Embryonic facial prominence (tissue), 1 donor: Measurements from ENCODE around the gene FABP7.

Experiments
- DNase-seq: peaks from one replicate; pipeline ENCODE4 v3.0.0-alpha.2; 2016; ENCODE audit errors: extremely low spot score

Gene FABP7

DNA sequence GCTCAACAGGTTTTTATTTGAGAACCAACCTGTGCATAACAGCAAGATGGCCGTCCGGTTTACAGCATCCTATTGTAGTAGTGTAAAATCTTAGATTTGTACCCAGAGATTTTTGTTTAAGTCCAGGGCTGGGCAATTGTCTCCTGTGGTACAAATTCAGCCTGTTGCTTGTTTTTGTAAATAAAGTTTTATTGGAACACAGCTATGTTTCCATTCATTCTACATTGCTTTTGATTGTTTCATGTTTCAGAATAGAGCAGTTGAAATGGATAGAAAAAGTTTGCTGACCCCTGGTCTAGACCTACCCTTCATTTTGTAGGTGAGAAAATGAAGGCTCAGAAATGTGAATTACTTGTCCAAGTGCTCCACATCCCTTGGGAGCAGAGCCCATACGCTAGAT is 18.0 kb downstream of the FABP7 start:
- DNase-seq = no peak

DNA sequence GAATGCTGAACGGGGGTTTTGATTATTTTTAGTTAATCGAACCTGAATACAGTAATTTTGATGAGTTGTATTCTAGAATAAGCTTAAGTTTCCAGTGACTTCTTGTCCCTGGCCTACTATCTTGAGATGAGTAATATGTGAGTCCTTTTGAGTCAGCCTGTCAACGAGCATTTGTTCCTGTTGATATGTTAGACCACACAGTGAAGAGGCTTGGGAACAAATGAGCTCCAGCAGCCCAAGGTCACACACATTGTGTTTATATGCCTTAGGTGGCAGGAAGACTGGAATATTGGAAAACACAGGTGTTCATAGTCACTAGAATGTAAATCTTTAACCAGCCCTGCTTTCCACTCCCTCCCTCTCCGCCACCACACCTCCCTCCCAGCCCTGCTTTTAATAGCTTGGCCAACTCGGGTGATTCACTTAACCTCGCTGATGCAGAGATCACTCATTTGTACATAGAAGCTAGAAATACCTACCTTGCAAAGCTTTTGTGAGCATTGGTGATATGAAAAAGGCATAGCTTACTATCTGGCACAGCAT is 18.7 kb downstream of the FABP7 start:
- no peak for DNase-seq

DNA sequence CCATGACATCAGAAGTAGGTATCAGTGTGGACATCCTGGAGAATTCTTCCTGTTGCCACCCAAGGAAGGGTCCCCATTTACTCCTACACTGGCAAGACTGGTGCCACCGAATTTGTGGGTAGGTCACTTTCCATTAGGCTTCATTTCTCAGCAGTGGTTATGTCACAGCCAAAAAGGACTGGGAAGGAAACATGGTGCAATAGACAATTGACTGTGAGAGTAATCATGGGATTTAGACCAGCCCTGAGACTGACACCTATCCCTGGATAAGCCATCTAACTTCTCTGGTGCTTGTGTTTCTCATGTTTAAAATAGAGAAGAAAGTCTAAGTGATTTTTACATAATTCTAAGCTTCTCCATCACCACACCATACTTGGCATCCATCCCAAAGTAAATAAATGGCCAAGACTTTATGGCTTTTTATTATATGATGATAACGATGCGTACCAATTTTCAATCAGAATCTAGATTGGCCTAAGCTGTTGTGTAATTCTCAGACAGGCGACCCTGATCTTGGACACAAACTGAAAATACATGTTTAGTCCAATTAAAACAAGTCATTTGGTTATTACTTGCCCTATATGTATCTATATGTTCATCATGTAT is 19.7 kb downstream of the FABP7 start:
- DNase-seq = no peak

DNA sequence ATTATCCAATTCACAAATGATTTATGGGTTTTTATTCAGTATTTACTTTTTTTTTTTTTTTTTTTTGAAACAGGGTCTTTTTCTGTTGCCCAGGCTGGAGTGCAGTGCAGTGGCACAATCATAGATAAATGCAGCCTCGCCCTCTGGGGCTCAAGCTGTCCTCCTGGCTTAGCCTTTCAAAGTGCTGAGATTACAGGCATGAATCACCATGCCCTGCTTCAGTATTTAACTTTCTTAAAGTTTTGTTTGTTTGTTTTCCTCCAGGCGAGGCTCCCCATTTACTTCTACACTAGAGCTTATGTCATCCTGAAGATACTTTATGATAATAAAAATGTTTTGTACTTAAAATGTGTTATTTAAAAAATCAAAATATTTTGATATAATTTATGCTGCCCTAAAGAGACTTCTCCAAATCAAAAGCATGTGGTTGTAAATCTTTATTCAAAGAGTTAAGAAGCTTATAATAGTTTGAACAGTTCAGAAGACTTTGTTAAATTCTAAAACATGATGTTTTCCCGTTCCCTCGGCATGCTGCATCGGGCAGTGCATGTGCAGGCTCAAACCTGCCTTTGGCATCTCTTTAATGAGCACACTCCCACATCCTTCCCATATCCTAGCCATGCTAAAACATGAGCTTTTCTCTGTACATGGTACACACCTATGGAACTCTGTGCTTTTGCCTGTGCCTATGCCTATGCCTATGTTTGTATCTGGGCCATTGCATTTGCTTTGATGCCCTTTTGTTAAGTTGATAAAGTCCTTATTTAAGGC is 20.6 kb downstream of the FABP7 start:
- no peak for DNase-seq

DNA sequence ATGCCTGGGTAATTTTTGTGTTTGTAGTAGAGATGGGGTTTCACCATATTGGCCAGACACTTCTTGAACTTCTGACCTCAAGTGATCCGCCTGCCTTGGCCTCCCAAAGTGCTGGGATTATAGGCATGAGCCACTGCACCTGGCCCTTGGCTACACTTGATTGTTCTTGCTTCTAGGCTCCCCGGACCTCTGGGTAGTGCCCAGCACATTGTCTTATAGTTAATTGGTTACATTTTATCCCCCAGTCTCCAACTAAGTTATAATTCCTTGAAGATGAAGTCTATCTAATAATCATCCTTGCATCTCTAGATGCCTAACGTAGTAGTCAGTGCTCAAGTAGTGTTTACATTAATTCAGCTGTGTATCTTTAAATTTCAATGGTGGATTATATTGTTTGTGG is 21.4 kb downstream of the FABP7 start:
- DNase-seq = no peak

DNA sequence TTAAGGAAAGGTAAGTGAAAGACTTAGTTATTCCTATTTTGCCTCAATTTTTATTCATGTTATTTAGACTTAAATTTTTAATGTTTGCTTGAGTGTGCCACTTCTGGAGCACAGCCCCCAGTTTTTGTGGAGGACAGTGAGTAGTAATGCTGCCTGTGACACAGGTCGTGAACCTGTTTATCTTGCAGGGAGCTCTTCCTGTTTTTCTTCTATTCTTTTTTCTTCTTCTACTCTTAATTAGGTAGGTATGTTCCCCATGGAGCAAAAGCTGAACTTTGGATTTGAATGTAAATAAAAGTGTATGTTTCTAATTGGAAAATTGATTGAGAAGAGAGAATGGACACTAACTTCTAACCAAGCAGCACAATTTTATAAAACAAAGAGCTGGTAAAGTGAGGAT is 21.9 kb downstream of the FABP7 start:
- no peak for DNase-seq

DNA sequence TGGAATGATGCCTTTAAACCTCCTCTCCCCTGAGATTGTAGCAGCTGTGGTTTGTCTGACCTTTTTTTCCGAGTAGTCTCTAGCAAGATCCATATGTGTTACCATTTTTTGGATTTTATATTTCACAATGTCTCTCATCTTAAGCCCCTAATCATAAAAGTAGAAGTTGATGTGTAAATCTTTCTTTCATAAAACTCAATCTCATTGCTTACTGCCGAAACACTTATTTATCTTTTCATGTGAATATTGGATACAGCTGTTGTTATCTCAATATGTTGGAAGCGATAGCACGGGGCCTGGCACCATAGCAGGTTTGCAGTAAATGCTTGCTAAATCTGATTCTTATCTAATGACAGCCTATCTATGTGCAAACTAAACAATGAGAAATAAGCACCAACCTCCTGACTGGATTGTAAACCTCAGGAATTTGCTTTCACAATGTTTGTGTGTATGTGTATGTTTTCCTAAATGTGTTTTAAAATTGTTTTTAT is 23.7 kb downstream of the FABP7 start:
- DNase-seq = no peak

DNA sequence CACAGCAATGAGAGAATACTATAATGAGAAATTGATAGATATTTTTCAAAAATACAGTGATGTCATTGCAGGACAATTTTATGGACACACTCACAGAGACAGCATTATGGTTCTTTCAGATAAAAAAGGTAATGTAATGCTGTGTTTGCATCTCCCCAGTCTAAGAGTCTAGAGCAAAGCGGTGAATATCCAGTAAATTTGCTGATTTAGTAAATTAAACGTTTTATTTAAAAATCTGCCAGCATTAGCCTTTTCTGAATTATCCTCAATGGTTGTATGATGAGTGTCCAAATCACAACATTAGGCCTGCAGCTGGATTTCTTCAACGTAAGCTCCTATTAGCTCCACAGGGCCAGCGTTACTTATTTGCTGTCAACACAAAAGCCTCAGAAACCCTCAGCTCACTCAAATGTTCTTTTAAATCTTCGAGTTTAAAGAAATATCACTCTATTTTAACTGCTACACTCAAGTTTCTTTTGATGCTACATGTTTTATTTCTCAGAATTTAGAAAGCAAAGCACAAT is 25.5 kb downstream of the FABP7 start:
- DNase-seq = no peak

DNA sequence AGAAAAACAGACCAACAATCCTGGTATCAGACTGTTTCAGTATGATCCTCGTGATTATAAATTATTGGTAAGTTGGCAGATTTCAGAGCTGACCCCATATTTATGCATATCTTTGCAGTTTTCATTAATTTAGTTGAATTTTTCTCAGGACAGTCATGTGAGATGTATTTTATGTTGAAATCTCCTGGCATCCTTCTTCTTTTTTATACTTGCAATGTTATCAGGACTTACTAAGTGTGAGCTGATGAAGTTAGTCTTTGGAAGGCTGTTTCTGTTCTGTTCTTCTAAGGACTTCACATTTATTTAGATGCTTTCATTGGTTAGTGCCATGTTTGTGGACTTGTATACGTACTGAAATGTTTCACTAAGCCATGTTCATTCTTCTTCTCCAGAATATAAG is 26.8 kb downstream of the FABP7 start:
- no peak for DNase-seq

DNA sequence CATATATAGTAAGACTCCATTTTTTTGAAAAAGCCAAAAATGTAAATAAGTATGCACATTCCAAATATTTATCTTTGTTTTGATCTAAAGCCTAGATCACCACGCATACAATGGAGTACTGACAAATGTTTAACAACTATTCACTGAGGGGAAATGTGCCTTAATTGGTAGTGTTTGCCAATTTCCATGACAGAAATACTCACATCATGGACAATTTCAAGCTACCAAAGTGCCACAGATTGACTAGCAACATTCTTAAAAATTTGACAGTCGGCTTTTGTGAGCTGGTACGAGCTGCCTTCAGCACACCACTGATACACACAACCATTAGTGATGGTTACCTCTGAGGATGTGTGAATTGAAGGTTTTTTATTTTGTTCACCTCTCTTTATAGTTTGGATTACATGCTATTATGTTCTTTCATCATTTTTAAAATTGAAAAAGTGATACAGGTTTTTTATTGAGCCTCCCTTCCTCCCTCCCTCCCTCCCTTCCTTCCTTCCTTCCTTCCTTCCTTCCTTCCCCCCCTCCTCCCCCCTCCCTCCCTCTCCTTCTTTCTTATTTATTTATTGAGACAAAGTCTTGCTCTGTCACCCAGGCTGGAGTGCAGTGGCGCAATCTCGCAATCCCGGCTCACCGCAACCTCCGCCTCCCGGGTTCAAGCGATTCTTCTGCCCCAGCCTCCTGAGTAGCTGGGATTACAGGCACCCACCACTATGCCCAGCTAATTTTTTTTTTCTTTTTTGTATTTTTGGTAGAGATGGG is 28.8 kb downstream of the FABP7 start:
- no peak for DNase-seq

DNA sequence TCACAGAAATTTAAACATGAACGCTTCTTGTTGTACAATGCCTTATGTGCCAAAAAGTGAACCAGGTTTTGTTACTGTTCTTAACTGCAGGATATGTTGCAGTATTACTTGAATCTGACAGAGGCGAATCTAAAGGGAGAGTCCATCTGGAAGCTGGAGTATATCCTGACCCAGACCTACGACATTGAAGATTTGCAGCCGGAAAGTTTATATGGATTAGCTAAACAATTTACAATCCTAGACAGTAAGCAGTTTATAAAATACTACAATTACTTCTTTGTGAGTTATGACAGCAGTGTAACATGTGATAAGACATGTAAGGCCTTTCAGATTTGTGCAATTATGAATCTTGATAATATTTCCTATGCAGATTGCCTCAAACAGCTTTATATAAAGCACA is 29.5 kb downstream of the FABP7 start:
- DNase-seq = no peak

DNA sequence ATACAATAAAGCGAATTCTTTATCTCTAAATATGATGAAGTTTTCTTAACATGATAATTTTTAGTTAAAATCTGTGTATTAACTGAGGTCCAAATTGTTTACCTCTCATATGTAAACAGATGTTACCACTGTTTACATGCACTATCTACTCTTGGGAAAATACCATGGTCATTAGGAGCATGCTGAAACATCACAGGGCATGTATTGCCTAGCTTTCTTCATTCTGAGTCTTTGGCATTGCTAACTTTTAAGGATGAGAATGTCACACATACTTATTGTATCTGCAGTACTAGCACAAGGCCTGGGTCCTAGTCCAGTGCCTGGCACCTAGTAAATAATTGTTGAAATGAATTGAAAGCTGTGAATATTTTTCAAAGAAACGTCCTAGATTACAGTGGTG is 30.2 kb downstream of the FABP7 start:
- DNase-seq = no peak

DNA sequence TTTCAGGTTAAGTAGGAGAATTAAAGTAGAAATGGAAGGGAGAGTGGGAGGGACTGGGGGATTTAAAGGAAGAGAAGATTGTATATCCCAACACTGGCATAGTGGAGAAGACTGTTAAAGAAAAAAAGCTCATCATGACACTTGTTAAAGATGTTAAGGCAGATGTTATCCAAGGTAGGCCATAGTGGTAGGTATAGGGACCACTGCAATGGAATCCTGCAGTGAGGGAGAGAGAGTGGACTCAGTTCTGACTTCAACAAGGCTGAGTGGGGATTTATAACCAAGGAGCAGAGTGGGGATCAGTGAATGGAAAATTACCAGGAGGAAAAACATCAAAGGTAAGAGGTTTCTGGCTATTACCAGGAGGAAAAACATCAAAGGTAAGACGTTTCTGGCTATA is 30.7 kb downstream of the FABP7 start:
- DNase-seq = no peak

DNA sequence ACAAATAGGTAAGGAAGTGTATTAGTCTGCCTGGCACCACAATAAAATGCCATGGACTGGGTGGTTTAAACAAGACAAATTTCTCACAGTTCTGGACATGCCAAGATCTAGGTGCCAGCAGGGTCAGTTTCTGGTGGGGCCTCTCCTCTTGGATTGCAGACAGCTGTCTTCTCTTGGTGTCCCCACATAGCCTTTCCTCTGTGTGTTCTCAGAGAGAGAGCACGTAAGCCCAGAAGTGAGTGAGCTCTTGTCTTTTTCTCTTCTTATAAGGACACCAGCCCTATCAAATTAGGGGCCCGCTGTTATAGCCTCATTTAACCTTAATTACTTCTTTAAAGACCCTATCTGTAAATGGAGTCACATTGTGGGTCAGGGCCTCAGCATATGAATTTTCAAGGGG is 37.8 kb downstream of the FABP7 start:
- no peak for DNase-seq

DNA sequence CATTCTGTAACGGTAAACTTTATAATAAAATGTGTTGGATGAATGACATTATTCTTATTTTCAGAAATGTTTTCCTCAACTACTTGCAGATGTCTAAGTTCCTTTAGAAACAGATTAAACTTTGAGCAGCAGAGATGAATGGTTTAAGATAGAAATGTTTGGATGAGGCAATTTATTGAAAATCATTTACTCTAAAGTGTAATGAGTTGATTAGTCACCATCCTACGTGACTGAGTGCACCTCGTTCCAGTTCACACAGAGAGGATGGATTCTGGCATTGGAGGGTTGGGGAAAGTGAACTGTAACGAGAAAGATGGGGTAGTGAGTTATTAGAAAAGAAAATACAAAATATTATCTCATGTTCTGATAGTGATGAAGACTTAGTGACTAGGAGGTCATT is 38.2 kb downstream of the FABP7 start:
- DNase-seq = no peak

DNA sequence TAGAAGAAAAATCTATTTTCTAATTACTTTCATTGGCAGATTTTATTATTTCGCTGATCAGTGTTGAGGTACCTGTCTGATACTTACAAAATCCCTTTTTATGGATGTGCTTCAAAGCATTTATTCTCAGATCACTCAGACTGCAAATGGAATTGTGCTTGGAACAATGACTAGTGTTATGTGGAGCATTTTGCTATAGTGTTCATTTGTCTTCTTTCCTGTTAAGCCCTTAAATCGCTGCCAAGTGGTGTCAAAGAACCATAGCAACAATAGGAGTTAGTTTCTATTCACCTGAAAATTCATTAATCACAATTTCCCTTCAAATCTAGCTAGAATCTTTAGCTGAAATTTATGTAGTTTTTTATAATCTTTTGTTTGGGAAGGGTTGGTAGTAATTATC is 39.4 kb downstream of the FABP7 start:
- no peak for DNase-seq

DNA sequence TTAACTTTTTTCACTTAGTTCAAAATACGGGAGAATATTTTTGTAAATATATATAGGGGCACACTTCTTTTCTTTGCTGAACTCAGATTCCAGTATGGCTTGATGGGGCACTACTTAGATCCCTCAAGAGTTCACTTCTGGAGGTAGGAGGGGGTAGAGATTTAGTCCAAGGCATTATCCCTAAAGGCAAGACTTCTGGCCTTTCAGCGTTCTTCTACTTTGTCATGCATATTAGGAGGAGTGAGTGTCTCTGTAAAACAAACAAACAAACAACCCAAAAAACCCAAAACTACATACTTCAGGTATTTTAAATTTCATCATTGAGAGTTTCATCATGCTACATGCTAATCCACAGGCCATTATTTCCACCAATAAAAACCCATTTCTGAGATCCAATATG is 41.6 kb downstream of the FABP7 start:
- no peak for DNase-seq

DNA sequence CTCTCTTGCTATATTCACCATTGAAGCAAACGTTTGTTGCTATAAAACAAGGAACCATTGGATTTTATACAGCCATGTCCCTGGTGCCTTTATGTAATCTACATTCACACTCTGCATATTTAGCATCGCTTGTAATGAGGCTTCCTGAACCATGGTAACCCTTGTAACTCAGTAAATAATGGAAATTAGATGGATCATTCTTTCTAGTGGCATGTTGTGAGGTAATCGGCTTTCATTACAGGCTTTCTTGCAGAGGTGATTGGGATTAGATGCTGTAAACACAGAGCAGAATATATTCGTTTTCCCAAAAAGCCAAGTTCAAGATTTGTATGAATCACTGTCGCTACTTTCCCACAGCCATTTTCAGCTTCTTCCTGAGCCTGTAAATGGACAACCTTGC is 45.6 kb downstream of the FABP7 start:
- no peak for DNase-seq

DNA sequence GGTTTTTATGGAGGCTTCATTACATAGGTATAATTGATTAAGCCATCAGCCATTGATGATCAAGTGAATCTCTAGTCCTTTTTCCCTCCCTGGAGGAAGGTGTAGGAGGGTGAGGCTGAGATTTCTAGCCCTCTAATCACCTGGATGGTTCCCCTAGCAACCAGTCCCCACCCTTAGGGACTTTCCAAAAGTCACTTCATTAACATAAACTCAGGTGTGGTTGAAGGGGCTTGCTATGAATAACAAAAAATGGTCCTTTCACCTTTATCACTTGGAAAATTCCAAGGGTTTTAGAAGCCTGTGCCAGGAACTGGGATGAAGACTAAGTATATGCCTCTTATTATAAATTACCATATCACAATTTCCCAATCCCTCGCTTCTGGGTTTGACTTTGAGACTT is 49.9 kb downstream of the FABP7 start:
- DNase-seq = no peak

DNA sequence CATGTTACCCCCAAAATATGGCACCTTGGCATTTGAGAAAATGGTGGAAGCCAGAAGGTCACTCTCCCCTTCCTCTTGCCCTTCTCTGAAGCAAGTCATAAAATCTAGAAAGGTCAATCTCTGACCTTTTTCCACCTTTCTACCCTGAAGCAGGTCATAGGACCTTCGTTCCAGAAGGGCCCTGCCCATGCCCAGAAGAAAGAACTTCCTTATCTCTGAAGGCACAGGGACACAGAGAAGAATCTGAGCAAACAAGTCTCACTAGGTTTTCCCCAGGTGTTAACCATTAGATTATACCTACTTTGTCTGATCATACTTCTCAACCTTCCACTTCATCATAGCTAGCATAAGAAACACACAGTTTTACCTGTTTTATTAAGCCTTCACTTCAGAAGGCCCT is 52.0 kb downstream of the FABP7 start:
- no peak for DNase-seq

DNA sequence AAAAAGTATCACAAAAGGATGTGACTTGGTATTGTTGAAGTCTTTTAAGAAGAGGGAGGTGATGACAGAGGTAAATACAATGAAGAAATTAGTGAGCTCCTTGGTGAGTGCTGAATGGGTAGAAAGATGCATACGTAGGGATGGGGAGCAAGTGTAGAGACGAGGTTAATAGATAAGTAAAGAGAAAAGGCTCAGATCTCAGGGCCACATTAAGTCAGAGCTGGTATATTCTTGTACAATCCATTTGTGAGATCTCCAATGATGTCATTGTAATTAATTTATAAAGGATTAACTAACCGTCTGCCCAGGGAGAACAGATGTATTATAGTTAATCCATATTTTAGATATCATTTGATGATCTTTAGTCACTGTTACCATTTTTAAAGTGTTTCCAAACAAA is 52.9 kb downstream of the FABP7 start:
- no peak for DNase-seq

DNA sequence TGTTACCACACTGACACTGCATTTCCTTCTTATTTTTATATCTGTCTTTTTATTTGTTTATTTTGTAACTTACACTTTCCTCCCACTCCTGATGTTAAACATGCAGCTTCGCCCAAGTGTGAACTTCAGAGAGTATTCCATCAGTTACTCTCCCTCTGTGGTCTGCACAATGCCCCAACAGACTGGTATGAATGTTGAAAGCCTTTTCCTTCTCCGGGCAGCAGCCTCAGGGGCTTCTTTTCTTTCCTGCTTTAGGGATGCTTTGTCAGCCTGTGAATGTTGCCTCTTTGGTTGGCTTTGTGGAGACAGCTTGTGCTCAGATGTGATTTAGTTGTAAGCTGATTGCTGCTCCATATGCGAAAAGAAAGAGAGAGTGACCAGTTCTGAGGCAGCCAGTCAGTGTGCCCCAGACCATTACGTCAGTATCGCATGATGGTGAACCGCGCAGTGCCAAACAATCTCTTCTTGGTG is 53.5 kb downstream of the FABP7 start:
- DNase-seq = no peak
